ENCODE results near the gene FMO3.

Gene FMO3

DNA sequence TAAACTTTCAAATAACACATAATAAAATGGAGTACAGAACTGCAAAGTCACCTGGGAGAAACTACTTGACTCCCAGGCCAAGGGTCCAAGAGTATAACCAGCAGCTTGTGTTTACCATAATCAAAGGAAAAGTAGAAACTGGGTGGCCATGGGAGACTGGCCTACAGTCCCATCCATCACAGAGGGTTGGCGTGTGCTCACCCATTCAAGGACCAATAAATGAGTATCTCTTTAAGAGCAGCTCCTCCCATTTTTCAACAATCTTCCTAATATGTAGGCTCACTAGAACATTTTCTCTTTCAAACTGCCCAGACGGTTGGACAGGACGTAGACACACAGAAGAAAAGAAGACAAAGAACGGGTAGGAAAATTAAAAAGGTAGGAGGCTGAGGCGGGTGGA lies at the start of gene FMO3:
Gene FMO3, plus strand, starts transcription at position 302 of the 400 bp plus-strand sequence. CDS start 1,754 bp downstream, outside the sequence.
- no peak for DNase-seq

- DNase-seq, result no peak
Observed at GRCh38 chr1:171048014-171048413, 42.7 kb upstream of the FMO3 start.

DNA sequence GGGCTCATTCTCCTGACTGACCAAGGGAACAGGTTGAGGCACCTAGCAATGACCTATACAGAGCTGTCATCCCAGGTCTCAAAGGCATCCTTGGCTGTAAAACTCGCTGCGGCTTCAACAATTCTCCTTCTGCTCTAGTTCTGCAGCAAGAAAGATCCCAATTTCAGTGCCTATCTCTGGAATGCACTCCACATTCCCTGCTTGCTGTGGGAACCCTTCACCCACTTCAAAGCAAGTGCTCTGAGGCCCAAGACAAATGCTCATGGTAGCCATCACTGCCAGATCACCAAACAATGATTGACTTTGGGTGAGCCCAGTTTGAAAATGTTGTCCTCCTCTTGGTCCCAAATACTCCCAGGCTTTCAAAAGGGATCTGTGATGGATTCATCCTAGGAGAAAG lies 37.7 kb upstream of the FMO3 start:
- DNase-seq, result no peak

DNA sequence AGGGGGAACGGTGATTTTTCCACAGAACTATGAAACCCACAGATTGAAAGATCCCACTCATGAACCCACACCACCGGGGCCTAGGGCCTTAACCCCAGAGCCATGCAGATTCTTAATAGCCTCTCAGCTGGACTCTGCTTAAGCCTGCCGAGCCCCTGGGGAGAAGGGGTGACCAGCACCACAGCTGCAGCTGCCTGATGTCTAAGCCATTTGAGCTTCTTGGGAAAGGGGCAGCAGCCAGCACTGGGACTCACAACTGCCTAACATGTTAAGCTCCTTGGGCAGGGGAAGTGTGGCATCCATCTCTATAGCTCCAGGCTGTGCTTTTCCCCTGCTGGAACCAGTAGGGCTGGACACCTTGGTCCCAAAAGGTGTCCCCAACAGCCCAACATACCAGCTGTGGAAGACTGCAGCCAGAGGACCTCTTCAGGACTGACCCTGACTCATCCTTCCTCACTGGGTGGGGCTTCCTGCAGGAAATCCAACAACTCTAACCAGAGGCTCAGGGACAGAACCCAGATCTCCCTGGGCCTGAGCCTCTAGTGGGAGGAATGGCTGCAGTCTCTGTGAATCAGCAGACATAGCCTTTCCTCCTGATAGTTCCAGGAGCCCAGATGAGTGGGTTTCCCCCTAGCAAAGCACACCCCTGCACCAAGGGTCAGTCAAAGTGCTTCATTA lies 34.6 kb upstream of the FMO3 start:
- no peak for DNase-seq

GRCh38 chr1:171061425-171062143 lies 29.1 kb upstream of the FMO3 start:
- no peak for DNase-seq

GRCh38 chr1:171062902-171063301 lies 27.8 kb upstream of the FMO3 start:
- DNase-seq, result no peak

GRCh38 chr1:171075041-171075440 lies 15.7 kb upstream of the FMO3 start:
- no peak for DNase-seq

GRCh38 chr1:171081314-171081753 lies 9.4 kb upstream of the FMO3 start:
- peak; percentile 47 to 74 for DNase-seq

DNA sequence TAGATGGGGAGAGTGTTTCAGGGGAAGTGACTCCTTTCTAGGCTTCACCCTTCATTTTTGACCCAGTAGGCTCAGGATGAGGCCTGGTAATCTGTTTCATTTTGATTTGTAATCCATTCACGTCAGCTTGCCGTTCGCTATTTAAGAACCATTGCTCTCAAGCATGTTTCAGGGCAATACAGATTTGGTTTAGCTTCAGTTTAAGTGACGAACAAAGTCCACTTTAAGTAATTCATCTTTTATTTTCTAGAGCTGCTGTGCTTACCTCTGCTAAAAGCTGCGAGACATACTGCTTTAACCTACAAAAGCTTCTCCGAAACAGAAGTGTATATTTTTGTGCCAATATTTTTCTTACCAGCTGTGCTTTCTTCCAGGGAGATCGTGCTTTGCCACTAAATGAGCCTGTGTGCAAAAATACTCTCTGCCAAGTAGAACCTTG lies 8.9 kb upstream of the FMO3 start:
- no peak for DNase-seq

GRCh38 chr1:171082606-171083005 lies 8.1 kb upstream of the FMO3 start:
- DNase-seq, result no peak

GRCh38 chr1:171083222-171083621 lies 7.5 kb upstream of the FMO3 start:
- peak; percentile 89 to 94 for DNase-seq

- peak; percentile 93 to 95 for DNase-seq
Observed at GRCh38 chr1:171084091-171084490, 6.6 kb upstream of the FMO3 start.

- no peak for DNase-seq
Observed at GRCh38 chr1:171084870-171085269, 5.8 kb upstream of the FMO3 start.

DNA sequence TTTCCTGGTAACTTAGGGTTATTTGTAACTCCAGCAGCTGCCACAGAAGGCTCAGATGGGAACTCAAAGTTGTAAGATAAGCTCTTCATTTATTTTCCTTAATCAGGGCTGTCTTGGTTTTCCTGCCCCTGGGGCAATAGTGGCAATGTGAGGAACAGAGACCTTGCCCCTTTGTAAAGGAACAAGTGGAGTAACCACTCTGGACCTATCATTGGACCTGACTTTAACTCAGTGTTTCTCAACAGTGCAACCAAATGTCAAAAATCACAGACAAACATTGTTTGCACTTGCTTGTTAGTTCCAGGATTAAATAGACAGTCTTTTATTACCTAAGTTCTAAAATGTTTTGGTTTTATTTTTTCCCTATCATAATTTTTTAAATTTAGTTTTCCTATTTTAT lies 2.8 kb upstream of the FMO3 start:
- no peak for DNase-seq

- DNase-seq, result no peak
Observed at GRCh38 chr1:171103862-171104261, 13.2 kb downstream of the FMO3 start.

- no peak for DNase-seq
Observed at GRCh38 chr1:171107262-171107940, 16.7 kb downstream of the FMO3 start.

DNA sequence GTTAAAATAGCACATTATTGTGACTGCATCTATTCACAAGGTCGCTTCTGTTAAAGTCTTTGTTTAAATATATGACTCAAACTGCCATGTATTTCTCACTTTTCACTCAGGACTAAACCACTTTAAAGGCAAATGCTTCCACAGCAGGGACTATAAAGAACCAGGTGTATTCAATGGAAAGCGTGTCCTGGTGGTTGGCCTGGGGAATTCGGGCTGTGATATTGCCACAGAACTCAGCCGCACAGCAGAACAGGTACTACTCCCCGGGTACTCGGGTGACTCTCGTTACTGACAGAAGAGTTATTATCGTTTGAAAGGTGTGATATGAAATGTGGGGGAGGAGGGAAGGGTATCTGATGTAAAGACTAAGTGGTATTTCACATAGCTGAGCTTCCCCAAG lies 17.3 kb downstream of the FMO3 start:
- no peak for DNase-seq

GRCh38 chr1:171109966-171110365 lies 19.3 kb downstream of the FMO3 start:
- no peak for DNase-seq

- no peak for DNase-seq
Observed at GRCh38 chr1:171110621-171111326, 20.1 kb downstream of the FMO3 start.

DNA sequence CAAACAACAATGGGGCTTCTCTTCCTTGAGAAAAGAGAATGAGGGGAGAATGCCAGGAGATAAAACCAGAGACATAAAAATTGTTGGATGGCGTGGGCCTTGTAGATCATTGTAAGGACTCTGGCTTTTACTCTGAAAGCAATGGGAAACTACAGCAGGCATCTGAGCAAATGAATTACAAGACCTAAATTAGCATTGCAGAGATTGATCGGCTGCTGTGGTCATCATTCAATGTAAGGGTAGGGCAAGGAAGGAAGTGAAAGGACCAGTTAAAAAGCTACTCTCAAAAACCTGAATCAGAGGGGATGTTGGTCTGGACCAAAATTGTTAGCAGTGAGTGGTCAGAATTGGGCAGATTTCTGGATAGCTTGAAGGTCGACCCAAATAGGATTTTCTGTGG lies 21.4 kb downstream of the FMO3 start:
- DNase-seq, result no peak

- no peak for DNase-seq
Observed at GRCh38 chr1:171113382-171113781, 22.7 kb downstream of the FMO3 start.

- DNase-seq, result no peak
Observed at GRCh38 chr1:171115280-171115897, 24.7 kb downstream of the FMO3 start.

GRCh38 chr1:171116676-171117075 lies 26.0 kb downstream of the FMO3 start:
- no peak for DNase-seq
